ENCODE results near the gene USH2A.

The USH2A gene

GRCh38 chr1:215889871-215890270 lies 533.4 kb downstream of the USH2A start:
- DNase-seq (ENCODE audit: extremely low read depth, low read depth) = no peak
- TF ChIP-seq CTCF (IDR thresholded peaks at IDR 0.05; ENCODE audit: low read depth, low read length, missing control alignments) = no peak
- no peak overlapping the region for H3K4me3 ChIP-seq (replicated peaks; ENCODE audit: low read depth, low read length)

GRCh38 chr1:215888159-215888558 lies 535.1 kb downstream of the USH2A start:
- no peak overlapping the region for H3K4me3 ChIP-seq (replicated peaks; ENCODE audit: low read depth, low read length)

GRCh38 chr1:215887627-215888026 lies 535.6 kb downstream of the USH2A start:
- no peak for DNase-seq (ENCODE audit: extremely low read depth, low read depth)
- no peak for TF ChIP-seq CTCF (IDR thresholded peaks at IDR 0.05; ENCODE audit: low read depth, low read length, missing control alignments)
- no peak overlapping the region for H3K4me3 ChIP-seq (replicated peaks; ENCODE audit: low read depth, low read length)

More at GRCh38 chr1:215888159-215888558, 535.1 kb downstream of the USH2A start:
- no peak for TF ChIP-seq CTCF (IDR thresholded peaks at IDR 0.05; ENCODE audit: low read depth, low read length, missing control alignments)
- DNase-seq (ENCODE audit: extremely low read depth, low read depth) = no peak

- H3K4me3 ChIP-seq (replicated peaks; ENCODE audit: low read depth, low read length) = no peak overlapping the region
- no peak for TF ChIP-seq CTCF (IDR thresholded peaks at IDR 0.05; ENCODE audit: low read depth, low read length, missing control alignments)
- no peak for DNase-seq (ENCODE audit: extremely low read depth, low read depth)
Measured at GRCh38 chr1:215883004-215883403, 540.2 kb downstream of the USH2A start.

- no peak for TF ChIP-seq CTCF (IDR thresholded peaks at IDR 0.05; ENCODE audit: low read depth, low read length, missing control alignments)
- H3K4me3 ChIP-seq (replicated peaks; ENCODE audit: low read depth, low read length) = no peak overlapping the region
- DNase-seq (ENCODE audit: extremely low read depth, low read depth) = no peak
Measured at GRCh38 chr1:215878843-215879242, 544.4 kb downstream of the USH2A start.

- H3K4me3 ChIP-seq (replicated peaks; ENCODE audit: low read depth, low read length) = no peak overlapping the region
- no peak for DNase-seq (ENCODE audit: extremely low read depth, low read depth)
- no peak for TF ChIP-seq CTCF (IDR thresholded peaks at IDR 0.05; ENCODE audit: low read depth, low read length, missing control alignments)
Measured at GRCh38 chr1:215878128-215878527, 545.1 kb downstream of the USH2A start.

GRCh38 chr1:215877452-215877951 lies 545.7 kb downstream of the USH2A start:
- no peak overlapping the region for H3K4me3 ChIP-seq (replicated peaks; ENCODE audit: low read depth, low read length)
- DNase-seq (ENCODE audit: extremely low read depth, low read depth) = no peak
- TF ChIP-seq CTCF (IDR thresholded peaks at IDR 0.05; ENCODE audit: low read depth, low read length, missing control alignments) = no peak
